Mononuclear cell (primary cell): ENCODE data around the gene KDM5B. TPM values are rescaled to one million over a fixed set of nuclear protein-coding genes. Genes with fewer than 3 reads are reported as not detected.
"Not testable (repeated sequence)": the region's sequence is repeated elsewhere in the genome, so short reads cannot be mapped to it uniquely, and the experiment has no call there.

Source experiments
- H3K27me3 ChIP-seq: 2 replicates; pipeline ENCODE4 v1.6.0; 2011; ENCODE audit warnings: low read length, control low read depth; ENCODE audit not compliant: insufficient read depth
- H3K4me1 ChIP-seq: 2 replicates; pipeline ENCODE4 v1.5.1; 2011; ENCODE audit warnings: mild to moderate bottlenecking, low read length, control low read depth; ENCODE audit not compliant: insufficient read depth
- H3K4me3 ChIP-seq: 2 replicates; pipeline ENCODE4 v1.5.1; 2011; ENCODE audit warnings: mild to moderate bottlenecking, low read length, moderate library complexity
- H3K9me3 ChIP-seq: 2 replicates; pipeline ENCODE4 v1.5.1; 2011; ENCODE audit warnings: low read depth, mild to moderate bottlenecking, control low read depth, low read length
- total RNA-seq: library from RNA; depleted of rRNA; stranded (reverse); fragments of >200 nt; gene quantifications from one replicate; pipeline ENCODE4 v1.2.3, GENCODE V29; 2012

KDM5B gene
- total RNA-seq, 1 donor = 84.7 TPM

GRCh38 chr1:202806845-202807450 lies 1.3 kb downstream of the KDM5B start:
- Histone ChIP-seq H3K9me3 (no peaks in the 10 kb centered on the region), H3K4me3 (peak overlapping the region; percentile 79), H3K4me1 (peaks cover 50% of the 10 kb centered on the region), H3K27me3 (no peaks in the 10 kb centered on the region)

- H3K27me3 ChIP-seq = no peaks in the 10 kb centered on the region
- peak overlapping the region; percentile 79 for H3K4me3 ChIP-seq
- no peaks in the 10 kb centered on the region for H3K9me3 ChIP-seq
- peaks cover 43% of the 10 kb centered on the region for H3K4me1 ChIP-seq
Measured at GRCh38 chr1:202805886-202806844, 2.1 kb downstream of the KDM5B start.

GRCh38 chr1:202804126-202804525 lies 4.1 kb downstream of the KDM5B start:
- Histone ChIP-seq H3K27me3 (no peaks in the 10 kb centered on the region), H3K9me3 (no peaks in the 10 kb centered on the region), H3K4me1 (peaks cover 32% of the 10 kb centered on the region), H3K4me3 (no peak overlapping the region)

GRCh38 chr1:202802998-202803932 lies 5.0 kb downstream of the KDM5B start:
- H3K4me1 ChIP-seq = peaks cover 33% of the 10 kb centered on the region
- H3K9me3 ChIP-seq = no peaks in the 10 kb centered on the region
- H3K4me3 ChIP-seq = no peak overlapping the region
- no peaks in the 10 kb centered on the region for H3K27me3 ChIP-seq

GRCh38 chr1:202802034-202802433 lies 6.2 kb downstream of the KDM5B start:
- Histone ChIP-seq H3K9me3 (no peaks in the 10 kb centered on the region), H3K4me3 (no peak overlapping the region), H3K4me1 (peaks cover 36% of the 10 kb centered on the region), H3K27me3 (no peaks in the 10 kb centered on the region)

GRCh38 chr1:202801175-202801574 lies 7.0 kb downstream of the KDM5B start:
- Histone ChIP-seq H3K27me3 (no peaks in the 10 kb centered on the region), H3K9me3 (no peaks in the 10 kb centered on the region), H3K4me1 (peaks cover 34% of the 10 kb centered on the region), H3K4me3 (no peak overlapping the region)

GRCh38 chr1:202800742-202801141 lies 7.5 kb downstream of the KDM5B start:
- Histone ChIP-seq H3K4me3 (no peak overlapping the region), H3K27me3 (no peaks in the 10 kb centered on the region), H3K9me3 (no peaks in the 10 kb centered on the region), H3K4me1 (peaks cover 30% of the 10 kb centered on the region)

GRCh38 chr1:202798792-202799331 lies 9.4 kb downstream of the KDM5B start:
- Histone ChIP-seq H3K27me3 (no peaks in the 10 kb centered on the region), H3K4me1 (peaks cover 32% of the 10 kb centered on the region), H3K9me3 (no peaks in the 10 kb centered on the region), H3K4me3 (no peak overlapping the region)

- H3K4me1 ChIP-seq = peaks cover 27% of the 10 kb centered on the region
- H3K27me3 ChIP-seq = no peaks in the 10 kb centered on the region
- H3K9me3 ChIP-seq = no peaks in the 10 kb centered on the region
- H3K4me3 ChIP-seq = no peak overlapping the region
Measured at GRCh38 chr1:202798260-202798659, 10.0 kb downstream of the KDM5B start.

GRCh38 chr1:202796670-202797069 lies 11.6 kb downstream of the KDM5B start:
- Histone ChIP-seq H3K27me3 (no peaks in the 10 kb centered on the region), H3K9me3 (no peaks in the 10 kb centered on the region), H3K4me1 (peaks cover 21% of the 10 kb centered on the region), H3K4me3 (no peak overlapping the region)

GRCh38 chr1:202794931-202795330 lies 13.3 kb downstream of the KDM5B start:
- H3K4me3 ChIP-seq, H3K9me3 ChIP-seq, H3K27me3 ChIP-seq: not testable (repeated sequence)
- H3K4me1 ChIP-seq = peaks cover 21% of the 10 kb centered on the region

- Histone ChIP-seq H3K9me3 (no peaks in the 10 kb centered on the region), H3K4me3 (no peak overlapping the region), H3K27me3 (no peaks in the 10 kb centered on the region), H3K4me1 (peaks cover 21% of the 10 kb centered on the region)
Measured at GRCh38 chr1:202794051-202794740, 14.0 kb downstream of the KDM5B start.

- Histone ChIP-seq H3K4me3 (no peak overlapping the region), H3K4me1 (peaks cover 5% of the 10 kb centered on the region), H3K9me3 (no peaks in the 10 kb centered on the region), H3K27me3 (no peaks in the 10 kb centered on the region)
Measured at GRCh38 chr1:202791077-202791747, 17.0 kb downstream of the KDM5B start.

- no peaks in the 10 kb centered on the region for H3K9me3 ChIP-seq
- no peaks in the 10 kb centered on the region for H3K27me3 ChIP-seq
- H3K4me1 ChIP-seq = no peaks in the 10 kb centered on the region
- H3K4me3 ChIP-seq = no peak overlapping the region
Measured at GRCh38 chr1:202788800-202789199, 19.4 kb downstream of the KDM5B start.
